Fibroblast of lung (primary cell): Measurements from ENCODE around the gene NCAM2.

Experiments used
- CTCF ChIP-seq, 2 donors: IDR thresholded peaks in 1 of 2; conservative IDR thresholded peaks in 1 of 2; 1 replicate in 1 of 2; 2 replicates in 1 of 2; pipeline ENCODE4 v1.5.1; 2011 to 2012; ENCODE audit warnings: low read length in 2 of 2, control low read depth in 1 of 2, inconsistent platforms in 1 of 2, low read depth in 1 of 2, mild to moderate bottlenecking in 1 of 2
- EZH2 ChIP-seq: IDR thresholded peaks from 2 replicates; pipeline ENCODE4 v1.5.1; 2012; ENCODE audit warnings: low read length, control low read depth, mild to moderate bottlenecking; ENCODE audit errors: missing control alignments

GRCh38 chr21:20970691-20971090, 27.5 kb upstream of the NCAM2 start:
- TF ChIP-seq CTCF (conservative IDR thresholded peaks at IDR 0.05 in 1 of 2, IDR thresholded peaks at IDR 0.05 in 1 of 2; ENCODE audit: low read depth in 1 of 2, low read length in 2 of 2), result no peak
- TF ChIP-seq EZH2, result no peak
